Brain microvascular endothelial cell (primary cell): ENCODE results near the gene INSIG2.
A peak's percentile ranks its signal among the peaks of the same experiment; 100 is the strongest.

Experiments
- DNase-seq: peaks from one replicate; pipeline ENCODE4 v3.0.0-alpha.2; 2020
- H3K27ac ChIP-seq: fragments of 250-450 bp; sonication (Bioruptor Pico); 2 replicates; pipeline ENCODE4 v1.5.1; 2020; ENCODE audit warnings: mild to moderate bottlenecking, moderate library complexity
- H3K27me3 ChIP-seq: fragments of 250-450 bp; sonication (Bioruptor Pico); replicated peaks from 2 replicates; pipeline ENCODE4 v1.5.1; 2020; ENCODE audit warnings: mild to moderate bottlenecking
- H3K36me3 ChIP-seq: fragments of 250-450 bp; sonication (Bioruptor Pico); replicated peaks from 2 replicates; pipeline ENCODE4 v1.5.1; 2020; ENCODE audit warnings: mild to moderate bottlenecking
- H3K4me3 ChIP-seq: 2 replicates; pipeline ENCODE4 v1.5.1; 2011; ENCODE audit warnings: low read depth, mild to moderate bottlenecking, control low read depth, low read length, moderate library complexity
- in situ Hi-C: cut with HindIII; loops from 2 replicates; pipeline ENCODE4 v1.10.0; 2017; ENCODE audit warnings: low sequenced_read_pairs, low pct_ligation_motif_present
- TF ChIP-seq, protein P1 (sequence below): IDR thresholded peaks from 2 replicates; pipeline ENCODE4 v1.5.1; 2011; ENCODE audit warnings: low read depth, mild to moderate bottlenecking, moderate library complexity, low read length, control low read depth, inconsistent platforms; ENCODE audit errors: missing control alignments

The INSIG2 gene

DNA sequence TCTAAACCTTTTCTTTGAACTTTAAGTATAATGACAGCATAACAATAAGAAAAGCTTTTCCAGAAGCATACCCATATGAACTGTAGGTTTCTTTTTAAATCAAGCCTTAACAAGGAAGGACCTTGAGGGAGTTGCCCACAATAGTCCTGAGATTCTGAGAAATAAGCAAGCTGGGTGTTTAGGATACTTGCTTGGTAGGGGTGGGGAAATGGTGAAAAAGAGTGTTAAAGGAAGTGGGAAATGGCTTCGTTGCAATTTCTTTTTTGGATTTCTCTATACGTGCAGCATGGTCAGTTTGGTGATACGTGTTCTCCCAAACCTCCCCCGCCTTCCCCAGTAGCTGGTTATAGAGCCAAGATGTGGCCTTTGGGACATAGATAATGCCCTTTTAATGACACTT, 17.2 kb downstream of the INSIG2 start:
- in situ Hi-C loops, result no loop called here
- DNase-seq, result no peak
- Histone ChIP-seq H3K4me3 (no peak overlapping the region), H3K36me3 (peaks cover 5% of the 10 kb centered on the region), H3K27me3 (no peaks in the 10 kb centered on the region), H3K27ac (no peak overlapping the region)
- TF ChIP-seq, protein P1, sequence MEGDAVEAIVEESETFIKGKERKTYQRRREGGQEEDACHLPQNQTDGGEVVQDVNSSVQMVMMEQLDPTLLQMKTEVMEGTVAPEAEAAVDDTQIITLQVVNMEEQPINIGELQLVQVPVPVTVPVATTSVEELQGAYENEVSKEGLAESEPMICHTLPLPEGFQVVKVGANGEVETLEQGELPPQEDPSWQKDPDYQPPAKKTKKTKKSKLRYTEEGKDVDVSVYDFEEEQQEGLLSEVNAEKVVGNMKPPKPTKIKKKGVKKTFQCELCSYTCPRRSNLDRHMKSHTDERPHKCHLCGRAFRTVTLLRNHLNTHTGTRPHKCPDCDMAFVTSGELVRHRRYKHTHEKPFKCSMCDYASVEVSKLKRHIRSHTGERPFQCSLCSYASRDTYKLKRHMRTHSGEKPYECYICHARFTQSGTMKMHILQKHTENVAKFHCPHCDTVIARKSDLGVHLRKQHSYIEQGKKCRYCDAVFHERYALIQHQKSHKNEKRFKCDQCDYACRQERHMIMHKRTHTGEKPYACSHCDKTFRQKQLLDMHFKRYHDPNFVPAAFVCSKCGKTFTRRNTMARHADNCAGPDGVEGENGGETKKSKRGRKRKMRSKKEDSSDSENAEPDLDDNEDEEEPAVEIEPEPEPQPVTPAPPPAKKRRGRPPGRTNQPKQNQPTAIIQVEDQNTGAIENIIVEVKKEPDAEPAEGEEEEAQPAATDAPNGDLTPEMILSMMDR, result no peak

DNA sequence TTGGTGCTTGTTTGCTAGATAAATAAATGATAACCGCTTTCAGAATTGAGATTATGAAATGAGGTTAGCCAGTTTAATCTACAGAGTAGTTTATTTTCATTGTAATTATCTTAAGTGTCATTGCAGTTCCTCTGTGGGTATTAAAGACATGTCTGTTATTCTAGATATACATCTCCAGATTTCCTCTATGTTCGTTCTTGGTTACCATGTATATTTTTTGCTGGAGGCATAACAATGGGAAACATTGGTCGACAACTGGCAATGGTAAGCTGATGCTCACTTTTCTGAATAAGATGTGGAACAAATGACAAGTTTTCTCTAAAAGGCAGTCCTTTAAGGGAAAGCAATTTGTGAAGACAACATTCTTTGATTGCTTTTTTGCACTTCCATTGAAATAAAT, 18.7 kb downstream of the INSIG2 start:
- H3K27me3 ChIP-seq, result no peaks in the 10 kb centered on the region
- H3K36me3 ChIP-seq, result peaks cover 2% of the 10 kb centered on the region
- no peak overlapping the region for H3K27ac ChIP-seq
- in situ Hi-C loops, result no loop called here
- no peak overlapping the region for H3K4me3 ChIP-seq
- TF ChIP-seq, protein P1, result no peak
- no peak for DNase-seq

DNA sequence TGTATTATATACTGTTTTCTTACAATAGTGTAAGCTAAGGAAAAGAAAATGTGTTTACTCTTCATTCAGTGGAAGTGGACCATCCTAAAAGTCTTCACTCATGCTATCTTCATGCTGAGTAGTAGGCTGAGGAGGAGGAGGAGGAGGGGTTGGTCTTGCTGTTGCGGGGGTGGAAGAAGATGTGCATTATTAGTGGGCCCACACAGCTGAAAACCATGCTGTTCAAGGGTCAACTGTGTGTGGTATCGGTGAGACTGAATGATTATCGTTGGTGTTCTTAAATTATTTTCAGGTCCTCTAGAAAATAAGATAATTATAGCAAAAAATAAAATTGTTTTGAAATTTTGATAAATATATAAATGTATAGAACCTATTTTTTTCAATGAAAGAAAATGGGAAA, 22.0 kb downstream of the INSIG2 start:
- in situ Hi-C loops, result no loop called here
- DNase-seq, result no peak
- Histone ChIP-seq H3K36me3 (no peaks in the 10 kb centered on the region), H3K27ac (no peak overlapping the region), H3K27me3 (no peaks in the 10 kb centered on the region), H3K4me3 (no peak overlapping the region)
- TF ChIP-seq, protein P1, result no peak

DNA sequence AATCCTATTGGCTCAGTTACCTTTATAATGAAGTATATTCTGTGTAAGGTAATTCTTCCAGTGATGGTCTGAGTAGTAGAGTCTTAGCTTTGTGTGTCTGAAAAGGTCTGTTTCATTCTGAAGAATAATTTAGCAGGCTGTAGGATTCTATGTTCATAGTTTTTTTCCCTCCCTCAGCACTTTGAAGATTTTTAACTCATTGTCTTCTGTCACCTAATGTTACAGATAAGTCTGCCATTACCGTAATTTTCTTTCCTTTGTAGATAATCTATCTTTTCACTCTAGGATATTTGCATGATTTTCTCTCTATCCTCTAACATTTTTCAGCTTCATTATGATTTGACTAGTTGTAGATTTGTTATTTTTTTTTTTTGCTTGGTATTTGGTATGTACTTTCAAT, 22.7 kb downstream of the INSIG2 start:
- in situ Hi-C loops, result no loop called here

DNA sequence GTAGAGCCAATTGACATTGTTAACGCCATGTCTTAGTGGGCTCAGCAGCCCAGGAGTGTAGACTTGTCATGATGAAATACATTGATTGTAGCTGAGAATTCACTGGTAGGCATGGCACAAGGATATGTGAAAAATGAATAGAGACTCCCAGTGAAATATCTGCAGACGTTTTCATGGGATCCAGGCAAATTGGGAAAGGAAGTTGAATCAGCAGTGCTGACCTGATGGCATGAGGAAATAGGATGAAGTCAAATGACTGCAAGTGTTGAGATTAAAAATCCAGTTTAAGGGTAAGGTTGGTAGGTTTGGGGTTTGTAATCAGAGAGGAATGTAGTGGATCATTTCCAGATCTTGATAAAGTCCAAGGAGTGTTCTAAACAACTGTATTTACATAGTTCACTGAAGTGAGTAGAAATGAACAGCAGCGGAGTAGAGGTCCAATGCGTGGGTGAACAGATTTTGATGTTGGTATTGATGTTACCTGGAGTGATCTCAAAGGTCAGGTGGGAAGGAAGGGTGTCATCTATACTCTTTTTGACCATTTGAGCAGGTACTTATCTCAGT, 24.6 kb downstream of the INSIG2 start:
- TF ChIP-seq, protein P1, result no peak
- DNase-seq, result peak; percentile 45
- no peak overlapping the region for H3K4me3 ChIP-seq
- H3K36me3 ChIP-seq, result no peaks in the 10 kb centered on the region
- in situ Hi-C loops, result no loop called here
- H3K27me3 ChIP-seq, result no peaks in the 10 kb centered on the region
- peak overlapping the region; percentile 5 for H3K27ac ChIP-seq

More for the DNA sequence above, 22.7 kb downstream of the INSIG2 start:
- Histone ChIP-seq H3K27ac (no peak overlapping the region), H3K27me3 (no peaks in the 10 kb centered on the region), H3K36me3 (no peaks in the 10 kb centered on the region), H3K4me3 (no peak overlapping the region)
- DNase-seq, result no peak
- TF ChIP-seq, protein P1, result no peak

DNA sequence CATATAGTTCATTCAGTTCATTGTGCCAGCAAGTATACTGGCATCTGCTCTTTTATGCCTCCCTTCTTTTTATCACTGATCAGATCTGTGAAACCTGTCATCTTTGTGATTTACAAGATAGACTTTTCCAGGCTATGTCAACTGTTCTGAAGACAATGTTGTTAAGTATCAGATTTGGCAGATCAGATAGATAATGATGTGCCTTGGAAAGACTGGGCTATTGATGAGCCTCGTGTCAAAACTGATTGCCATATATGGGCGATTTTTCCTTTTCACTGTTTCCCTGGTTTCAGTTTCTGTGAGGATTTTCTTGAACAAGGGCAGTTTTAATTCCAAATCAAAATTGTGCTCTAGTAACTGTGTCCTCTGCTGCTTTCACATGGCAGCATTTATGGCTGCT, 26.6 kb downstream of the INSIG2 start:
- Histone ChIP-seq H3K36me3 (no peaks in the 10 kb centered on the region), H3K27me3 (no peaks in the 10 kb centered on the region), H3K4me3 (no peak overlapping the region), H3K27ac (no peak overlapping the region)
- in situ Hi-C loops, result no loop called here
- DNase-seq, result no peak
- TF ChIP-seq, protein P1, result no peak
